Posterior vena cava (tissue), 2 donors: ENCODE data around the gene ZNF329. TPM values are rescaled to one million over a fixed set of nuclear protein-coding genes. Genes with fewer than 3 reads are reported as not detected.
A peak's percentile ranks its signal among the peaks of the same experiment; 100 is the strongest.

Experiments used
- DNase-seq: peaks from one replicate; pipeline ENCODE4 v3.0.0-alpha.2; 2020; ENCODE audit warnings: low spot score
- intact Hi-C, 2 donors: fragments of 100-400 bp; cut with DNase I; formaldehyde crosslinking; loops; one replicate each; pipeline versions ENCODE4 v1.14.1 to v1.14.2; 2022 to 2023
- total RNA-seq, 2 donors: library from RNA; stranded (reverse); fragmentation: NEBNext Ultra II Directional; extraction: Animal tissue kit (Norgen Biotek cat#: 25700); gene quantifications; one replicate each; pipeline ENCODE4 v1.2.1, GENCODE V29; 2021
- donor health status: DM: yes; HTN: yes; CAD: no.
- donor health status: DM: yes; HTN: yes; CAD: no.

The ZNF329 gene
- total RNA-seq, 2 donors from 2014 or later = 6.1 to 8.9 TPM

DNA sequence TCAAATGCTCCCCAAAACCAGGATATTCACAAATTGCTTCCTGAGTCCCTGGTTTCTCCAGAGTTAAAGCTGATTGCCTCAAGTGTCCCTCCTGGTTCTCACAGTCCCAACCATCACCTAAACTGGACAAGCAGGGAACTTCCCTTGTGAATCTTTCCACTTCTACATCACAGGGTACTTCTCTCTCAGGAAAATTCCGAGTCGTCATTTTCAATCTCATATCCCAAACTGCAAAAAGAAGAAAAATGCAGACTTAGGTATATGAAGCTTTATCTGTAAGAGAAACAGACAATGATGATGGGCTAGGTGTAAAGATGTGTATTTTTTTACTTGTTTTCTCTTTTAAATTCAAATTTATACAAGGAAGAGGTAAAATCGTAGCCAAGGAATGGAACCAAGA lies 21.3 kb downstream of the ZNF329 start:
- intact Hi-C loops = loop anchor here in 1 of 2 donors (10.0 kb wide), 1 partner anchor 94 kb away; the partner anchor contains the start of gene ZSCAN1
- DNase-seq = no peak

DNA sequence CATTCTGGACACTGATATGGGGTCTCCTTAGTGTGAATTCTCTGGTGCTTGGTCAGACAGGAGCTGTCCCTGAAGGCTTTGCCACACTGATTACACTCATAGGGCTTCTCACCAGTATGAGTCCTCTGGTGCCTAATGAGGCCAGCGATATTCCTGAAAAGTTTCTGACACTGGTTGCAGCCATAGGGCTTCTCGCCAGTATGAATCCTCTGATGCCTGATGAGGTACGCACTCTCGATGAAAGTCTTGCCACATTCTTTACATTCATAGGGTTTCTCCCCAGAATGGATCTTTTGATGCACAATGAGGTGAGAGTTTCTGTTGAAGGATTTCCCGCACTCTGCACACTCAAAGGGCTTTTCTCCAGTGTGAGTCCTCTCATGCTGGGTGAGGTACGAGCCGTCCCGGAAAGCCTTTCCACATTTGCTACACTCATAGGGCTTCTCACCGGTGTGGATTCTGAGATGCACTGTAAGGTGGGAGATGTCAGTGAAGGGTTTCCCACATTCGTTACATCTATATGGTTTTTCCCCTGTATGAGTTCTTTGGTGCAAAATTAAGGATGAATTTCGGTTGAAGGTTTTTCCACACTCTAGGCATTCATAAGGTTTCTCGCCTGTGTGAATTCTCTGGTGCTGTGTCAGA lies 22.4 kb downstream of the ZNF329 start:
- DNase-seq = no peak
- intact Hi-C loops = loop anchor here in 1 of 2 donors (10.0 kb wide), 1 partner anchor 93 kb away; the partner anchor contains the start of gene ZSCAN1

DNA sequence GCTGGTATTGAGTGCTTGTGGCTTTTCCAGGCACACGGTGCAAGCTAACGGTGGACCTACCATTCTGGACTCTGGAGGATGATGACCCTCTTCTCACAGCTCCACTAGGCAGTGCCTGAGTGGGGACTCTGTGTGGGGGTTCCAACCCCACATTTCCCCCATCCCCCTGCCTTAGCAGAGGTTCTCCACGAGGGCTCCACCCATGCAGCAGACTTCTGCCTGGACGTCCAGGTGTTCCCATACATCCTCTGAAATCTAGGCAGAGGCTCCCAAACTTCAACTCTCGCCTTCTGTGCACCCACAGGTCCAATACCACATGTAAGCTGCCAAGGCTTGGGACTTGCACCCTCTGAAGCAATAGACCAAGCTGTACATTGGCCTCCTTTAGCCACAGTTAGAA lies 27.2 kb downstream of the ZNF329 start:
- no peak for DNase-seq
- intact Hi-C loops = loop anchor here in 1 of 2 donors (10.0 kb wide), 1 partner anchor 89 kb away; the partner anchor contains the start of gene ZSCAN1

GRCh38 chr19:58118979-58119733 lies 31.4 kb downstream of the ZNF329 start:
- intact Hi-C loops = no loop called here

GRCh38 chr19:58117841-58118575 lies 32.6 kb downstream of the ZNF329 start:
- intact Hi-C loops = no loop called here

More at GRCh38 chr19:58118979-58119733, 31.4 kb downstream of the ZNF329 start:
- no peak for DNase-seq

GRCh38 chr19:58108546-58108817 lies 42.1 kb downstream of the ZNF329 start:
- intact Hi-C loops = no loop called here
- no peak for DNase-seq

More at GRCh38 chr19:58117841-58118575, 32.6 kb downstream of the ZNF329 start:
- no peak for DNase-seq

GRCh38 chr19:58107778-58108545 lies 42.6 kb downstream of the ZNF329 start:
- no peak for DNase-seq
- intact Hi-C loops = no loop called here

- intact Hi-C loops = no loop called here
- no peak for DNase-seq
Observed at GRCh38 chr19:58098682-58098998, 51.9 kb downstream of the ZNF329 start.

DNA sequence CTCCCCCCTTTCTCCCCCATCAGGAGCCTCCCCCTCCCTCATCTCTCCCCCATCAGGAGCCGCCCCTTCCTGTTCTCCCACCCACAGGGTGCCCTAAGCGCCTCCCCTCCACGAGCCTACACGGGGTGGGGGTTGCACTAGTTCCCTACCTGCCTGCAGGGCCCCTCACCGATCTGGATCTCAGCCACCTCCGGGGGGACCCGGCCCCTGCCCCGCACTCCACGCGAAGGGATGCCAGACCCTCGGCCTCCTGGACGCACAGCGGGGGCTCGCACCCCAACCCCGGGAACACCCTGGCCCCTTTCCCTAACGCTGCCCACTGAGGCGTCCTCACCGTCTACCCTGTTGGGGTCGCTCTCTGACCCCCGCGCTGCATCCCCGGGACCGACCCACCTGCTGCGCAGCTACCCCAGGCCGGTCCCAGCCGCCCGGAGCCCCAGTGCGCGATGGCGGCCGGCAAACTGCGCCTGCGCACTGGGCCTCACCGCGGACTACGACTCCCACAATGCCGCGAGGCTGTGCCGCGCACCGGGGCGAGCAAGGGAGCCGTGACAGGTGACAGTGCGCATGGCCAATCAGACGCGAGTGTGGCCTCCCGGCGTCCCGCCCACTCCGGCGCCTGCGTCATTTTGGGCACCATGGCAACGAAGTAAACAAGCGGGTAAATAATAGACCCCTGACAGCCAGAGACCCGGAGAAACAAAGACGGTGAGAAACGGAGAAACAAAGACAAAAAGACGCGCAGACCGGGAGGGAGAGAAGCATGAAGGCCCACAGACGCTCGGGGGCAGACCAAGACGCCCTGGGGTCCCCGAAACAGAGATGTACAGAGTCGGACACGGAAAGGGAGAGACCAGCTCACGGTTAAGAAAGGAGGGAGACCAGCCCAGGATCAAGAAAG lies 52.6 kb downstream of the ZNF329 start, which contains the start of gene ZSCAN18:
ZSCAN18 (minus strand) TSS at position 451 of the 901 bp plus-strand sequence. CDS start 7,964 bp downstream, outside the sequence.
- intact Hi-C loops = no loop called here

DNA sequence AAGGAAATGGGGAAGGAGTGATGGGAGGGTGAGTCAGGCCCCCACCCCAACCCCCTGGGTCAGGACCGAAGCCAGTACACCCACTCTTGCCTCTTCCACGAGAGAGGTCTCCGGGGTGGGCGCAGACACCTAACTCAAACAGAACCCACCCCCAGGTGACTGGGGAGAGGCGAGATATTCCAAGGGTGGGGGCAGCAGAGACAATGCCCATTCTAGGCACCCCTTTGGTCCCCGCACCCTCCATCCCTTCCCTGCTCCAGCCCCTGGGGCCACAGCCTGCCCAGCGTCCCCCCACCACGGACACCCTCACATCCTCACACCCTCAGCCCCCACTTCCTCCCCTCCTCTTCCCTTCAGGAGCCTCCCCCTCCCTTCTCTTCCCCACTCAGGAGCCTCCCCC lies 53.2 kb downstream of the ZNF329 start:
- no peak for DNase-seq
- intact Hi-C loops = no loop called here

More for the DNA sequence above, 52.6 kb downstream of the ZNF329 start, which contains the start of gene ZSCAN18:
- peak; percentile 99 for DNase-seq

GRCh38 chr19:58096884-58097283 lies 53.7 kb downstream of the ZNF329 start:
- no peak for DNase-seq
- intact Hi-C loops = no loop called here

GRCh38 chr19:58095328-58095727 lies 55.3 kb downstream of the ZNF329 start:
- intact Hi-C loops = no loop called here
- no peak for DNase-seq

GRCh38 chr19:58093071-58093470 lies 57.5 kb downstream of the ZNF329 start:
- intact Hi-C loops = no loop called here
- no peak for DNase-seq

DNA sequence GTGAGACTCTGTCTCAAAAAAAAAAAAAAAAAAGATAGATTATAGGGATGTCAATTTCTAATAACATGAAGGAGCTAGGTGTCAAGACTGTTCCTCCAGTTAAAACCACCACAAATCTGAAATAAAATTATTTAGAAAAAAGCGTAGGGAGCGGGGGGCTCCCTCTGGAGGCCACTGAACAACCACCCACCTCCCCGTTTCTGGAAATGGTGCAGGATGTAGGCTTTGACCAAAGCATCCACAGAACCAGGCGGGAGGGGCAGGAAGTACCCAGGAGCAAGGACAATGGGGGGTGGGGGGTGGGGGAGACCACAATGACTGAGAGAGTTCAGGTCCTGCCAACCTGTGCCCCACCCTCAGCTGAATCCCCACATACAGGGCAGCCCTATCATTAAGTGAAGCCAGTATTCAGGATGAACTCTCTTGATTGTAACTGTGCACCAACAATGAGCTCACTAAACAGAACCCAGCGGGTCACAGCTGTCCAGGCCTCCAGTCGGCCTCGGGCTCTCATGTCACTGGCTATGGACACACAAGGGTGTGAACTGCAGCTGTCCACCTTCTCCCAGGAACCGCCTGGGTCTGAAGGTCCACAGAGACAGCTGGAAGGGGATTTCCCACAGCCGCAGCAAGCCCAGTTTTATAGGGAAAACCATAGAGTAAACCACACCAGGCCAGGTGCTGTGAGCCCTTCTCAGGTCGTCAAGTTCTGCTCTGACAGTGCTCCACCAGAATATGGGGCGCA lies 59.2 kb downstream of the ZNF329 start:
- DNase-seq = no peak
- intact Hi-C loops = no loop called here

DNA sequence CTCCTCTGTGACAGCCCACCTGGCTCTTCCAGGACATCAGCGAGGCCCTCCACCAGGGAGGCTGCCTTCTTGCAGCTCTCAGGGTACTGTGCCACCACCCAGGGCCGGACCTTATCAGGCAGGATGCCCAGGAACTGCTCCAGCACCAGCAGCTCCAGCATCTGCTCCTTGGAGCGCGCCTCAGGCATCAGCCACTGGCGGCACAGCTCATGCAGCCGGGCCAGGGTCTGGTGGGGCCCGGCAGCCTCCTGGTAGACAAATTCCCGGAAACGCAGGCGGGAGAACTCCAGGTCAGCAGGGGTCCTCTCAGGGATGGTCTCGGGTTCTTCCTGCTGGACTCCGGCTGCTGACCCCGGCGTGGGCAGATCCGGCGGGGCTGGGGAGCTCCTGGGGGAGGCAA lies 60.7 kb downstream of the ZNF329 start:
- no peak for DNase-seq
- intact Hi-C loops = no loop called here

DNA sequence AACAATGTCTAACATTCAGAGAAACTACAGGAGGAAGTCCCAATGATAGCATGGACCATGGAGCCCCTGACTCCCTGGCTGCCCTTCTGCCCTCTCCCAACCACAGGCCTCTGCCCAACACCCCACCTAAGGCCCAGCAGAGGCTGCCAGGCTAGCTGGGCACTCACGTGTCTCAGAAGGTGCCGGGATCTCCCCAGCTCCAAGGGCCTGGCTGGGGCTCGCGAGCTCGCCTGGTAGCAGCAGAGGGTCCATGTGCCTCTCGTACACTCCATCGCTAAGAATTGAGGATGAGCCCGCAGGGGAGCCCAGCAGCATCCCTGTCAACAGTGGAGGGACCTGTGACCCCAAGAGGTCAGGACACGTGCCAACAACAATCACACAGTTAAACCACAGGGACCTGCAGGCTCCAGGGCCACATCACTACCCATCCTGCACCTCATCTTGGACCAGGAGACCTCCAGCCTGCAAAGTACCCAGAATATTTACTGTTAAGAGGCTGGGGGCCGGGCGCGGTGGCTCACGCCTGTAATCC lies 62.0 kb downstream of the ZNF329 start:
- no peak for DNase-seq
- intact Hi-C loops = no loop called here
